Keratinocyte (primary cell): Measurements from ENCODE around the gene PPFIA3. TPM values are rescaled to one million over a fixed set of nuclear protein-coding genes. Genes with fewer than 3 reads are reported as not detected.
A peak's percentile ranks its signal among the peaks of the same experiment; 100 is the strongest.

Experiments
- DNase-seq: peaks from one replicate; pipeline ENCODE4 v3.0.0-alpha.2; 2011; ENCODE audit warnings: low read depth, missing footprints, low spot score
- FAIRE-seq: peaks from 2 replicates; lab custom pipeline; 2011; peaks lifted over from hg19 to GRCh38; lab: Jason Lieb, UNC
- H2AFZ ChIP-seq: 2 replicates; pipeline ENCODE4 v1.6.0; 2012; ENCODE audit warnings: low read length, control low read depth, inconsistent platforms; ENCODE audit not compliant: control insufficient read depth
- H3K27ac ChIP-seq: 2 replicates; pipeline ENCODE4 v1.5.1; 2011; ENCODE audit warnings: low read length; ENCODE audit not compliant: control insufficient read depth, insufficient read depth
- H3K27me3 ChIP-seq: 3 replicates; pipeline ENCODE4 v1.6.0; 2011; ENCODE audit warnings: low read length; ENCODE audit not compliant: control insufficient read depth, insufficient read depth; ENCODE audit errors: extremely low read depth
- H3K36me3 ChIP-seq, 2 experiments: 2 replicates in 1 of 2; 3 replicates in 1 of 2; pipeline ENCODE4 v1.5.1; 2011; ENCODE audit warnings: low read length in 2 of 2, mild to moderate bottlenecking in 1 of 2; ENCODE audit not compliant: control insufficient read depth in 2 of 2, insufficient read depth in 2 of 2; ENCODE audit errors: extremely low read depth in 1 of 2
- H3K4me1 ChIP-seq: 3 replicates; pipeline ENCODE4 v1.5.1; 2011; ENCODE audit warnings: low read length; ENCODE audit not compliant: control insufficient read depth, insufficient read depth; ENCODE audit errors: extremely low read depth
- H3K4me2 ChIP-seq: 3 replicates; pipeline ENCODE4 v1.6.0; 2011; ENCODE audit warnings: low read depth, low read length; ENCODE audit not compliant: control insufficient read depth, insufficient read depth; ENCODE audit errors: extremely low read depth
- H3K4me3 ChIP-seq, 3 experiments: fragments of 200-600 bp in 1 of 3; sonication (generic) in 1 of 3; 2 replicates in 2 of 3; 3 replicates in 1 of 3; pipeline ENCODE4 v1.5.1; 2011 to 2016; ENCODE audit warnings: low read length in 3 of 3, mild to moderate bottlenecking in 3 of 3, control low read depth in 2 of 3, inconsistent platforms in 1 of 3, low read depth in 1 of 3, mixed read lengths in 1 of 3, mixed run types in 1 of 3, moderate library complexity in 1 of 3; ENCODE audit not compliant: control insufficient read depth in 2 of 3, insufficient read depth in 2 of 3; ENCODE audit errors: extremely low read depth in 1 of 3
- H3K79me2 ChIP-seq: 2 replicates; pipeline ENCODE4 v1.6.0; 2012; ENCODE audit warnings: low read length; ENCODE audit not compliant: control insufficient read depth, insufficient read depth
- H3K9ac ChIP-seq: 3 replicates; pipeline ENCODE4 v1.6.0; 2011; ENCODE audit warnings: low read length; ENCODE audit not compliant: control insufficient read depth, insufficient read depth; ENCODE audit errors: extremely low read depth
- H3K9me1 ChIP-seq: 3 replicates; pipeline ENCODE4 v1.6.0; 2011; ENCODE audit warnings: low read length; ENCODE audit not compliant: control insufficient read depth, insufficient read depth; ENCODE audit errors: extremely low read depth
- H3K9me3 ChIP-seq: 2 replicates; pipeline ENCODE4 v1.5.1; 2012; ENCODE audit warnings: low read depth, low read length; ENCODE audit not compliant: control insufficient read depth
- H4K20me1 ChIP-seq: 3 replicates; pipeline ENCODE4 v1.6.0; 2011; ENCODE audit warnings: low read length; ENCODE audit not compliant: control insufficient read depth, insufficient read depth; ENCODE audit errors: extremely low read depth
- CTCF ChIP-seq, 3 experiments: IDR thresholded peaks in 1 of 3; conservative IDR thresholded peaks in 1 of 3; optimal IDR thresholded peaks in 1 of 3; 2 replicates in 2 of 3; 3 replicates in 1 of 3; pipeline versions ENCODE3 to v1.5.1; 2011; ENCODE audit warnings: low read length in 3 of 3, mild to moderate bottlenecking in 3 of 3, moderate library complexity in 2 of 3, control low read depth in 1 of 3, inconsistent platforms in 1 of 3; ENCODE audit not compliant: insufficient read depth in 2 of 3; ENCODE audit errors: extremely low read depth in 1 of 3
- EZH2 ChIP-seq: IDR thresholded peaks from one replicate; pipeline ENCODE4 v1.6.1; 2012; ENCODE audit warnings: inconsistent platforms, mild to moderate bottlenecking, low read length, moderate library complexity
- dilution Hi-C: fragments of 300-500 bp; cut with MboI; formaldehyde crosslinking; loops from one replicate; pipeline ENCODE4 v1.7.0; 2020; ENCODE audit warnings: low sequenced_read_pairs; ENCODE audit not compliant: extremely low pct_ligation_motif_present
- polyA plus RNA-seq, 5 experiments: library from polyadenylated mRNA; depleted of rRNA in 3 of 5; stranded (reverse) in 3 of 5; stranded (forward) in 1 of 5; unstranded in 1 of 5; fragments of >200 nt; gene quantifications; 1 replicate in 1 of 5; 2 replicates in 3 of 5; 3 replicates in 1 of 5; pipeline versions ENCODE4 v1.2.1 to v1.2.3, GENCODE V29; 2011 to 2012; ENCODE audit warnings: missing spikeins in 2 of 5, low read depth in 1 of 5, low replicate concordance in 1 of 5

Gene PPFIA3
- polyA plus RNA-seq, 1 donor (not counting 4 experiments of a cell fraction or from before 2014, with no cell fraction given): 3.0 TPM

GRCh38 chr19:49132974-49133609, 13.7 kb downstream of the PPFIA3 start:
- no peaks in the 10 kb centered on the region for H4K20me1 ChIP-seq
- peaks cover 4% of the 10 kb centered on the region for H3K4me1 ChIP-seq
- no peaks in the 10 kb centered on the region for H3K27me3 ChIP-seq
- peak overlapping the region; percentile 12 for H3K4me2 ChIP-seq
- TF ChIP-seq EZH2: no peak
- no peak for TF ChIP-seq CTCF (optimal IDR thresholded peaks at IDR 0.05 in 1 of 3, IDR thresholded peaks at IDR 0.05 in 1 of 3, conservative IDR thresholded peaks at IDR 0.05 in 1 of 3; ENCODE audit: extremely low read depth in 1 of 3, insufficient read depth in 2 of 3, low read length in 3 of 3)
- no peak overlapping the region for H2AFZ ChIP-seq
- H3K9me1 ChIP-seq: no peaks in the 10 kb centered on the region
- no peak for DNase-seq
- no peak overlapping the region for H3K9ac ChIP-seq
- no peak overlapping the region for H3K4me3 ChIP-seq
- FAIRE-seq: no peak
- dilution Hi-C loops: no loop called here
- no peaks in the 10 kb centered on the region for H3K9me3 ChIP-seq
- H3K27ac ChIP-seq: no peak overlapping the region
- no peaks in the 10 kb centered on the region for H3K79me2 ChIP-seq
- no peaks in the 10 kb centered on the region for H3K36me3 ChIP-seq

GRCh38 chr19:49133621-49134454, 14.5 kb downstream of the PPFIA3 start:
- H3K4me2 ChIP-seq: peak overlapping the region; percentile 12
- no peaks in the 10 kb centered on the region for H3K79me2 ChIP-seq
- H3K4me1 ChIP-seq: peaks cover 4% of the 10 kb centered on the region
- FAIRE-seq (no peak), DNase-seq (no peak)
- H3K36me3 ChIP-seq: no peaks in the 10 kb centered on the region
- dilution Hi-C loops: no loop called here
- no peaks in the 10 kb centered on the region for H3K9me3 ChIP-seq
- H4K20me1 ChIP-seq: no peaks in the 10 kb centered on the region
- H3K9ac ChIP-seq: no peak overlapping the region
- TF ChIP-seq EZH2: no peak
- TF ChIP-seq CTCF (optimal IDR thresholded peaks at IDR 0.05 in 1 of 3, IDR thresholded peaks at IDR 0.05 in 1 of 3, conservative IDR thresholded peaks at IDR 0.05 in 1 of 3; ENCODE audit: extremely low read depth in 1 of 3, insufficient read depth in 2 of 3, low read length in 3 of 3): no peak
- no peak overlapping the region for H2AFZ ChIP-seq
- H3K9me1 ChIP-seq: no peaks in the 10 kb centered on the region
- H3K4me3 ChIP-seq: no peak overlapping the region
- no peaks in the 10 kb centered on the region for H3K27me3 ChIP-seq
- H3K27ac ChIP-seq: no peak overlapping the region
